ENCODE data around the gene IDH3G.
"Not testable (repeated sequence)": the region's sequence is repeated elsewhere in the genome, so short reads cannot be mapped to it uniquely, and the experiment has no call there.

Gene IDH3G

GRCh38 chrX:153761863-153762262 is 32.3 kb downstream of the IDH3G start:
- Histone ChIP-seq H3K79me1 (replicated peaks; ENCODE audit: low read length, poor library complexity, severe bottlenecking) (peaks cover 7% of the 10 kb centered on the region), H2BK5ac (ENCODE audit: low read depth, low read length, poor library complexity, severe bottlenecking) (no peak overlapping the region), H3K9ac (ENCODE audit: low read length) (no peak overlapping the region), H2BK120ac (ENCODE audit: low read depth, low read length) (no peak overlapping the region), H2BK15ac (ENCODE audit: low read depth, poor library complexity, severe bottlenecking) (no peak overlapping the region), H3K36me3 (ENCODE audit: control insufficient read depth in 1 of 2, insufficient read depth in 2 of 2, low read depth in 1 of 2, low read length in 2 of 2) (peaks cover 0 to 1% of the 10 kb centered on the region in 2 experiments), H2AFZ (ENCODE audit: low read depth, low read length) (no peak overlapping the region), H3K23ac (ENCODE audit: low read length in 2 of 2) (no peak overlapping the region), H4K8ac (ENCODE audit: low read length) (no peak overlapping the region), H4K91ac (ENCODE audit: low read length) (no peak overlapping the region), H3K14ac (ENCODE audit: low read length in 2 of 2) (no peak overlapping the region), H3K27me3 (ENCODE audit: control insufficient read depth in 1 of 2, insufficient read depth in 1 of 2, low read length in 2 of 2) (peaks cover 0 to 2% of the 10 kb centered on the region in 2 experiments), H3K18ac (ENCODE audit: low read depth in 1 of 2, low read length in 2 of 2) (no peak overlapping the region), H3K9me3 (ENCODE audit: control insufficient read depth, low read length) (peaks cover 10% of the 10 kb centered on the region), H3K4me3 (ENCODE audit: insufficient read depth in 1 of 2, low read depth in 1 of 2, low read length in 2 of 2) (no peak overlapping the region), H2AK5ac (ENCODE audit: low read length, severe bottlenecking) (no peak overlapping the region), H3K4me1 (ENCODE audit: control insufficient read depth, insufficient read depth, low read depth, low read length) (peaks cover 26% of the 10 kb centered on the region), H3K27ac (ENCODE audit: low read length, poor library complexity, severe bottlenecking) (no peak overlapping the region), H3K4me2 (ENCODE audit: low read length, poor library complexity, severe bottlenecking) (no peak overlapping the region), H2BK12ac (ENCODE audit: low read length in 2 of 2) (no peak overlapping the region), H3K4ac (ENCODE audit: low read depth in 1 of 2, low read length in 2 of 2) (no peak overlapping the region)
- 93% methylated on average over 15 of the region's 15 CpGs for WGBS
- no peak for DNase-seq

- no peak overlapping the region for H3K27ac ChIP-seq (ENCODE audit: low read length, poor library complexity, severe bottlenecking)
- H3K4ac ChIP-seq (ENCODE audit: low read depth in 1 of 2, low read length in 2 of 2) = no peak overlapping the region
- H3K79me1 ChIP-seq (replicated peaks; ENCODE audit: low read length, poor library complexity, severe bottlenecking) = no peaks in the 10 kb centered on the region
- H3K4me2 ChIP-seq (ENCODE audit: low read length, poor library complexity, severe bottlenecking) = no peak overlapping the region
- H3K23ac ChIP-seq (ENCODE audit: low read length in 2 of 2) = no peak overlapping the region
- H2AK5ac ChIP-seq (ENCODE audit: low read length, severe bottlenecking) = no peak overlapping the region
- H2BK15ac ChIP-seq (ENCODE audit: low read depth, poor library complexity, severe bottlenecking) = no peak overlapping the region
- H4K8ac ChIP-seq (ENCODE audit: low read length) = no peak overlapping the region
- H3K9ac ChIP-seq (ENCODE audit: low read length) = no peak overlapping the region
- no CpG with 5 or more reads among the region's 1 CpG for WGBS
- peaks cover 0 to 13% of the 10 kb centered on the region in 2 experiments for H3K27me3 ChIP-seq (ENCODE audit: control insufficient read depth in 1 of 2, insufficient read depth in 1 of 2, low read length in 2 of 2)
- H3K36me3 ChIP-seq (ENCODE audit: control insufficient read depth in 1 of 2, insufficient read depth in 2 of 2, low read depth in 1 of 2, low read length in 2 of 2) = peaks cover 0 to 6% of the 10 kb centered on the region in 2 experiments
- no peak overlapping the region for H2BK120ac ChIP-seq (ENCODE audit: low read depth, low read length)
- no peak overlapping the region for H3K18ac ChIP-seq (ENCODE audit: low read depth in 1 of 2, low read length in 2 of 2)
- peaks cover 25% of the 10 kb centered on the region for H3K9me3 ChIP-seq (ENCODE audit: control insufficient read depth, low read length)
- H3K4me1 ChIP-seq (ENCODE audit: control insufficient read depth, insufficient read depth, low read depth, low read length) = no peaks in the 10 kb centered on the region
- no peak overlapping the region for H4K91ac ChIP-seq (ENCODE audit: low read length)
- H2AFZ ChIP-seq (ENCODE audit: low read depth, low read length) = no peak overlapping the region
- DNase-seq = no peak
- H3K4me3 ChIP-seq (ENCODE audit: insufficient read depth in 1 of 2, low read depth in 1 of 2, low read length in 2 of 2) = no peak overlapping the region
- no peak overlapping the region for H2BK5ac ChIP-seq (ENCODE audit: low read depth, low read length, poor library complexity, severe bottlenecking)
- H3K14ac ChIP-seq (ENCODE audit: low read length in 2 of 2) = no peak overlapping the region
- H2BK12ac ChIP-seq (ENCODE audit: low read length in 2 of 2) = no peak overlapping the region
Measured at GRCh38 chrX:153755136-153755535, 39.0 kb downstream of the IDH3G start.

- Histone ChIP-seq H3K27me3 (ENCODE audit: control insufficient read depth in 1 of 2, insufficient read depth in 1 of 2, low read length in 2 of 2) (peaks cover 0 to 21% of the 10 kb centered on the region in 2 experiments), H3K18ac (ENCODE audit: low read depth in 1 of 2, low read length in 2 of 2) (no peak overlapping the region), H3K23ac (ENCODE audit: low read length in 2 of 2) (no peak overlapping the region), H2BK120ac (ENCODE audit: low read depth, low read length) (no peak overlapping the region), H3K9ac (ENCODE audit: low read length) (no peak overlapping the region), H3K4me2 (ENCODE audit: low read length, poor library complexity, severe bottlenecking) (no peak overlapping the region), H3K4me1 (ENCODE audit: control insufficient read depth, insufficient read depth, low read depth, low read length) (no peaks in the 10 kb centered on the region), H3K14ac (ENCODE audit: low read length in 2 of 2) (no peak overlapping the region), H3K27ac (ENCODE audit: low read length, poor library complexity, severe bottlenecking) (no peak overlapping the region), H3K36me3 (ENCODE audit: control insufficient read depth in 1 of 2, insufficient read depth in 2 of 2, low read depth in 1 of 2, low read length in 2 of 2) (no peaks in the 10 kb centered on the region), H2AK5ac (ENCODE audit: low read length, severe bottlenecking) (no peak overlapping the region), H2BK12ac (ENCODE audit: low read length in 2 of 2) (no peak overlapping the region), H3K4me3 (ENCODE audit: insufficient read depth in 1 of 2, low read depth in 1 of 2, low read length in 2 of 2) (no peak overlapping the region), H4K8ac (ENCODE audit: low read length) (no peak overlapping the region), H2BK5ac (ENCODE audit: low read depth, low read length, poor library complexity, severe bottlenecking) (no peak overlapping the region), H3K9me3 (ENCODE audit: control insufficient read depth, low read length) (peaks cover 6% of the 10 kb centered on the region), H2BK15ac (ENCODE audit: low read depth, poor library complexity, severe bottlenecking) (no peak overlapping the region), H4K91ac (ENCODE audit: low read length) (no peak overlapping the region), H2AFZ (ENCODE audit: low read depth, low read length) (no peak overlapping the region), H3K79me1 (replicated peaks; ENCODE audit: low read length, poor library complexity, severe bottlenecking) (no peaks in the 10 kb centered on the region), H3K4ac (ENCODE audit: low read depth in 1 of 2, low read length in 2 of 2) (no peak overlapping the region)
- WGBS = 87% methylated on average over 11 of the region's 12 CpGs
- no peak for DNase-seq
Measured at GRCh38 chrX:153750127-153750774, 43.9 kb downstream of the IDH3G start.

GRCh38 chrX:153749017-153749416 is 45.2 kb downstream of the IDH3G start:
- not testable (repeated sequence) for H3K4me1 ChIP-seq (ENCODE audit: control insufficient read depth, insufficient read depth, low read depth, low read length); H3K27ac ChIP-seq (ENCODE audit: low read length, poor library complexity, severe bottlenecking); H2BK15ac ChIP-seq (ENCODE audit: low read depth, poor library complexity, severe bottlenecking); H3K14ac ChIP-seq (ENCODE audit: low read length in 2 of 2); H3K23ac ChIP-seq (ENCODE audit: low read length in 2 of 2); DNase-seq; H2BK12ac ChIP-seq (ENCODE audit: low read length in 2 of 2); H3K4me3 ChIP-seq (ENCODE audit: insufficient read depth in 1 of 2, low read depth in 1 of 2, low read length in 2 of 2); H3K18ac ChIP-seq (ENCODE audit: low read depth in 1 of 2, low read length in 2 of 2); H2BK120ac ChIP-seq (ENCODE audit: low read depth, low read length); H4K8ac ChIP-seq (ENCODE audit: low read length); H3K9ac ChIP-seq (ENCODE audit: low read length); H3K36me3 ChIP-seq (ENCODE audit: control insufficient read depth in 1 of 2, insufficient read depth in 2 of 2, low read depth in 1 of 2, low read length in 2 of 2); H3K4ac ChIP-seq (ENCODE audit: low read depth in 1 of 2, low read length in 2 of 2); H2BK5ac ChIP-seq (ENCODE audit: low read depth, low read length, poor library complexity, severe bottlenecking); H2AFZ ChIP-seq (ENCODE audit: low read depth, low read length); H3K9me3 ChIP-seq (ENCODE audit: control insufficient read depth, low read length); H4K91ac ChIP-seq (ENCODE audit: low read length); H3K4me2 ChIP-seq (ENCODE audit: low read length, poor library complexity, severe bottlenecking); H2AK5ac ChIP-seq (ENCODE audit: low read length, severe bottlenecking); H3K79me1 ChIP-seq (replicated peaks; ENCODE audit: low read length, poor library complexity, severe bottlenecking)
- WGBS = 91% methylated on average over 7 of the region's 7 CpGs
- H3K27me3 ChIP-seq (ENCODE audit: control insufficient read depth in 1 of 2, insufficient read depth in 1 of 2, low read length in 2 of 2) = peaks cover 0 to 17% of the 10 kb centered on the region in 2 experiments
